GM19468 (cell line): ENCODE measurements around the gene CSDE1.
A peak's percentile ranks its signal among the peaks of the same experiment; 100 is the strongest.
"Not testable (repeated sequence)": the region's sequence is repeated elsewhere in the genome, so short reads cannot be mapped to it uniquely, and the experiment has no call there.

Source experiments
- ATAC-seq: cut with Tn5 transposase; IDR thresholded peaks from one replicate; pipeline ENCODE4 v1.9.1; 2021; ENCODE audit warnings: mild to moderate bottlenecking, moderate library complexity, moderate number of reproducible peaks; ENCODE audit not compliant: unreplicated experiment; ENCODE audit errors: extremely low read depth

The CSDE1 gene

GRCh38 chr1:114757455-114758255 is at the start of gene CSDE1:
Gene CSDE1 (minus strand): TSS chr1:114757984. CDS start chr1:114739890, 18,094 bp downstream.
- peak; percentile 61 for ATAC-seq

GRCh38 chr1:114804449-114804848 is 46.7 kb upstream of the CSDE1 start:
- not testable (repeated sequence) for ATAC-seq

GRCh38 chr1:114803001-114803400 is 45.2 kb upstream of the CSDE1 start:
- no peak for ATAC-seq

- no peak for ATAC-seq
Observed at GRCh38 chr1:114794038-114794437, 36.3 kb upstream of the CSDE1 start.

GRCh38 chr1:114790581-114790980 is 32.8 kb upstream of the CSDE1 start:
- not testable (repeated sequence) for ATAC-seq

- not testable (repeated sequence) for ATAC-seq
Observed at GRCh38 chr1:114786440-114786839, 28.7 kb upstream of the CSDE1 start.

GRCh38 chr1:114782476-114782875 is 24.7 kb upstream of the CSDE1 start:
- ATAC-seq = no peak

GRCh38 chr1:114780344-114781226 is 22.8 kb upstream of the CSDE1 start, which contains the start of gene SIKE1:
Gene SIKE1 (minus strand): TSS chr1:114780685. CDS start chr1:114780607, 78 bp downstream.
- ATAC-seq = peak; percentile 98

- no peak for ATAC-seq
Observed at GRCh38 chr1:114779722-114780121, 21.9 kb upstream of the CSDE1 start.

GRCh38 chr1:114776726-114777125 is 18.9 kb upstream of the CSDE1 start:
- ATAC-seq = not testable (repeated sequence)

- no peak for ATAC-seq
Observed at GRCh38 chr1:114771992-114772391, 14.2 kb upstream of the CSDE1 start.

- ATAC-seq = no peak
Observed at GRCh38 chr1:114770989-114771388, 13.2 kb upstream of the CSDE1 start.

- no peak for ATAC-seq
Observed at GRCh38 chr1:114764689-114765088, 6.9 kb upstream of the CSDE1 start.

- ATAC-seq = no peak
Observed at GRCh38 chr1:114758256-114758832, 560 bp upstream of the CSDE1 start.

GRCh38 chr1:114756949-114757454 is 782 bp downstream of the CSDE1 start:
- no peak for ATAC-seq

GRCh38 chr1:114756009-114756892 is 1.5 kb downstream of the CSDE1 start:
- ATAC-seq = no peak

GRCh38 chr1:114755006-114755931 is 2.5 kb downstream of the CSDE1 start:
- no peak for ATAC-seq

GRCh38 chr1:114753702-114754101 is 4.1 kb downstream of the CSDE1 start:
- not testable (repeated sequence) for ATAC-seq
